HG03442 (cell line): ENCODE results near the gene HCK.

Experiments used
- ATAC-seq: cut with Tn5 transposase; IDR thresholded peaks from one replicate; pipeline ENCODE4 v1.9.1; 2021; ENCODE audit warnings: mild to moderate bottlenecking, moderate library complexity; ENCODE audit not compliant: unreplicated experiment

HCK gene

DNA sequence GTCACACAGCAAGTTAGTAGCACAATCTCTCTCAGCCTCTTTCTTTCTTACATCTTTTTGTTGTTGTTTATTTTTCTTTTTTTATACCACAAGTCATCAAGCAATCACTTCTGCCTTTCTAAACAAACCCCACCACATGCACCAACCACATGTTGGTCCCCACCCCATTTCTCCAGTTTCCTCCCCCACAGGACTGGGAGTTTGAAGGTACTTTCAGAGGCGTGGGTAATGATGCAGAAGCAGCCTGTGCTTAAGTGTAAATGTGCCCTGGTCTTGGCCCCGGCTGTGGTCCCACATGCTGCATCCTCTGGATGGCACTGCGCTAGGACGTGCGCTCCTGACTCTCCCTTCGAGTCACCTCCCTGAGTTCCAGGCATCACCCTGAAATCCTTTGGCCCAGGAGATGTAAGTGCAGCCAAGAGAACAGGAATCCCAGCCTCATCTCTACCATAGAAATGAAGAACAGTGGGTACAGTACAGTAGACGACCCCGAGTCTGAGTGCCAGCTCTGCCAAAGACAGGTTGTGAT is 5.7 kb downstream of the HCK start:
- ATAC-seq: no peak

DNA sequence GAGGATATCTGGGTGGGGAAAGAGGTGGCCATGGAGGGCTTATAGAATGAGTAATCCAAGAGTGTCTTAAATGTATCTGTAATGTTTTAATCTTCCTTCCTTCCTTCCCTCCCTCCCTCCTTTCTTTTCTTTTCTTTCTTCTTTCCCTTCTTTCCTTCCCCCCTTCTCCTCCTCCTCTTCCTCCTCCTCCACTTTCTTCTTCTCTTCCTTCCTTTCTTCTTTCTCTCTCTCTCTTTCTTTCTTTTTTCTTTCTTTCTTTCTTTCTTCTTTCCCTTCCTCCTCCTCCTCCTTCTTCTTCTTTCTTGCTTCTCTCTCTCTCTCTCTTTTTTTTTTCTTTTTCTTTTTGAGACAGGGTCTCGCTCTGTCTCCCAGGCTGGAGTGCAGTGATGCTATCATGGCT is 7.1 kb downstream of the HCK start:
- no peak for ATAC-seq

DNA sequence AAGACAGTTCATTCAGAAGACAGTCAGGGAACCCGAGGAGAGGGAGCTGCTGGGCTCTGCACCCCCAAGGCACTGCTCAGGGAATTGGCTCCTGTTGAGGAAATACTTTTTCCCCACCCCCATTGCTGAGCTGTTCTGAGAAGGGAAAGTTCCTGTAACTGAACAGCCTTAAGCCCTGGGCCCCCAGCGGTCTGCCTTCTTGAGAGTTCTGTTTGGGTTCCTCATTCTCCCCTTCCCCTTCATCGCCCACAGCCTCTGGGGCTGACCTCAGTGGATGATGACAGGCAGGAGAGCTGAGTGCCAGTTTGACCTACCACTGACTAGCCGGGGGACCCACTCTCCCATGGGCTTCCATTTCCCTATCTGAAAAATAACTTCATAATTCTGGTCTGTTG is 10.7 kb downstream of the HCK start:
- ATAC-seq: peak; percentile 42

DNA sequence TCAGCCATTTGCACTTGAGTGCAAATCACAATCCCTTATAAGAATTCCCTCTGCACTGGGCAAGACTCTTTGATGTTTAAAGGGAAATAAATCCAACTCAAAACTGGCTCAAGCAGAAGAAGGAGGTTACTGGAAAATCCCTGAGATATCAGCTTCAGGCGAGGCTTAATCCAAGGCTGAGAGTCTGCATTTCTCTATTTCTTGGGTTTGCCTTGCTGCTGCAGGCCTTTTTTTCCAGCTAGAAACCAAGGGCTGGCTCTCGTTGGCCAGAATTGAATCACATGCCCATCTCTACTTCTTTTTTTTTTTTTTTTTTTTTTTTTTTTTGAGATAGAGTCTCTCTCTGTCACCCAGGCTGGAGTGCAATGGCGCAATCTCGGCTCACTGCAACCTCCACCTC is 11.7 kb downstream of the HCK start:
- ATAC-seq: no peak

DNA sequence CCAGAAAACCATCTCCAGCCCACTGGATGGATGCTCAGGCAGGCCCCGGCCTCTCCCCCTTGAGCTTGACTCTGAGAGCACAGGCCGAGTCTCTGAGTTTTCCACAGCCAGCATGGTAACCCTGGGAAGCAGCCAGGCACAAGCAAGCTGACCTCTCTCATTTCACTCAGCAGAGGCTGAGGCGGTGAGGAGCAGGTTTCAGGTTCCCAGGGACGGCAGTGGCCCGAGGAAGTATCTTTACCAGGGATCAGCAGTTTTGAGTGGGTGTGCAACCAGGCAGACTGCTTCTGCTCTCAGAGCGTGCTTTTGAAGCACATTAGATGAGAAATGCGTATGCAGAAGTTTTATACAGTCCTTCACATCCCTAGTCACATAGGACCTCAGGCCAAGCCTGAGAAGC is 12.6 kb downstream of the HCK start:
- ATAC-seq: no peak

DNA sequence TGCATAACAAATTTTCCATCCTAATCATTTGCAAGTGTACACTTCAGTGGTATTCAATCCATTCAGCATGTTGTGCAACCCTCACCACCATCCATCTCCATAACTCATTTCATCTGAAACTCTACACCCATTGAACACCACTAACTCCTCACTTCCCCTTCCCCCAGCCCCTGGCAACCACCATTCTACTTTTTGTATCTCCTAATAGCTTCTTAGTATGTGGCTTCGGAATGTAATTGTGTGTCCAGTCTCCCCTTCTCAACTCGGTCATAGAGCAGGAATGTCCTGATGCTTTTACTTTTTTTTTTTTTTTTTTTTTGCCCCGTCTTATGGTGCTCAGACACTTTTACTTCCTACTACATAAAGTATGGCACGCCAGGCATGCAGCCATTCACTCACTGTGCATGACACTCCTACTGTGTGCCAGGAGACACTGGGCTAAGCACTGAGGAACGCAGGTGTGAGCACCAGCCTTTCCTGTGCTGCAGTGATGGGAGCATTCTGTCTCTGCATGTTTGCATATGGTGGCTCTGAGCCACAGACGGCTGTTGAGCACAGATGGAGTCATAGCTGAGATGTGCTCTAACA is 15.3 kb downstream of the HCK start:
- no peak for ATAC-seq

DNA sequence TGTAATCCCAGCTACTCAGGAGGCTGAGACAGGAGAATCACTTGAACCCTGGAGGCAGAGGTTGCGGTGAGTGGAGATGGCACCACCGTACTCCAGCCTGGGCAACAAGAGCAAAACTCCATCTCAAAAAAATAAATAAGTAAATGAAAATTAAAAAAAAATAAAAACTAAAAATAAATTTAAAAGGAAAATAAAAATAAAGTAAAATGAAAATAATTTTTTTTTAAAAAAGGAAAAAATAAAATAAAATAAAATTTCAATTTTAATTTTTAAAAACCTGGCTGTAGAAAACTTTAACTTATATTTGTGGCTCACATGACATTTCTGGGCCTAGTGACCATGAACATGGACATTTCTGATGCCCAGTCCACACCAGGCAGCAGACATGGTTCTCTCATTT is 16.1 kb downstream of the HCK start:
- ATAC-seq: no peak

DNA sequence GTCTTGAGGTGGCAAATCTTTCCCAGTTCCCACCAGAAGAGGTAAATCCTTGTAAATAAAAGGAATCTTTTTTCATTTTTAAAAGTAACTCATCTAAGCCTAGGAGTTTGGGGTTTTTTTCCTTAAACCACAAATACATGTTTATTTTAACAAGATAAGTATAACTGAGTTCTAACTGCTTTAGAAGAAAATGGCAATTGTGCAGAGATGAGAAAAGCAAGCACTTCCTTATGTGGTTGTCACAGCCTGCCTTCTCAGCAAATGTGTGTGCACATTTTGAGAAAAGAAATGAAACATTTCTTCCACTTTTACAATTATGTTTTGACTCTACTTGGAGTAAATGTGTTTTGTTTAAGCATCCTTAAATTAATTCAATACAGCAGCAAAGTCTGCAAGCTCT is 17.7 kb downstream of the HCK start:
- ATAC-seq: no peak

DNA sequence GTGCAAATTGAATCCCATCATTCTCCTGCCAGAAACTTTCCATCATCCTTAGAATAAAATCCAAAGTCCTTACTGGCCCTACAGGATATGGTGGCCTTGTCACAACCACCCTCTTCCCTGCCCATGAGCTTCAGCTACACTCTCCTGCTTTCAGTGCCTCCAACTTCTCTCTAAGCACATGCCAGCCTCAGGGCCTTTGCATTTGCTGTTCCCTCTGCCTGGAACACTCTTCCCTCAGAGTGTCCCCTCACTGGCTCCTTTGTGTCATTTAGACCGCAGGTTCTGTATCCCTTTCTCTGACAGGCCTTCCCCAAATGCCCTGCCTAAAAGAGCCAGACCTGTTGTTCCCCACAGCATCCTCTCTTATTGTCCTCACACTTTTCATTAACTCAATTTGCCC is 18.2 kb downstream of the HCK start:
- ATAC-seq: no peak

DNA sequence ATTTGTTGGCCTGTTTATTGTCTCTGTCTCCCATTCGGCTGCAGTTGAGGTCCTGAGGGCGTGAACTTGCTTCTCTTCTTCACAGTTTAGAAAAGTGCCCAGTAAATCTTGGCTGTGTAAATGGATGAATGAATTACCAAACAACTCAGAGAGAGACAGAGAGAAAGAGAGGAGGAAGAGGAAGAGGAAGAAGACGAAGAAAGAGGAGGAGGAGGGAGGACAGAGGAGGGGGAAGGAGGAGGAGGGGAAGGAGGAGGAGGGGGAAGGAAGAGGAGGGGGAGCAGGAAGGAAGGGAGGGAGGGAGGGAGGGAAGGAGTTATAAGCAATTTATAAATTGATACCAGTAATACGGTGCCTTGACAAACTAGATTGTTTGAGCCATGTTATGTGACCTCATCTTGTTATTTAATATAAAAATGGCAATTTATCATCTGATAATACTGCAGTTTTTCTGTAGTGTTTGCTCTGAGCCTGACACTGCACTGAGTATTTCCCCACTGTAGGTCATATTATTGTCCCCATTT is 18.7 kb downstream of the HCK start:
- ATAC-seq: no peak

DNA sequence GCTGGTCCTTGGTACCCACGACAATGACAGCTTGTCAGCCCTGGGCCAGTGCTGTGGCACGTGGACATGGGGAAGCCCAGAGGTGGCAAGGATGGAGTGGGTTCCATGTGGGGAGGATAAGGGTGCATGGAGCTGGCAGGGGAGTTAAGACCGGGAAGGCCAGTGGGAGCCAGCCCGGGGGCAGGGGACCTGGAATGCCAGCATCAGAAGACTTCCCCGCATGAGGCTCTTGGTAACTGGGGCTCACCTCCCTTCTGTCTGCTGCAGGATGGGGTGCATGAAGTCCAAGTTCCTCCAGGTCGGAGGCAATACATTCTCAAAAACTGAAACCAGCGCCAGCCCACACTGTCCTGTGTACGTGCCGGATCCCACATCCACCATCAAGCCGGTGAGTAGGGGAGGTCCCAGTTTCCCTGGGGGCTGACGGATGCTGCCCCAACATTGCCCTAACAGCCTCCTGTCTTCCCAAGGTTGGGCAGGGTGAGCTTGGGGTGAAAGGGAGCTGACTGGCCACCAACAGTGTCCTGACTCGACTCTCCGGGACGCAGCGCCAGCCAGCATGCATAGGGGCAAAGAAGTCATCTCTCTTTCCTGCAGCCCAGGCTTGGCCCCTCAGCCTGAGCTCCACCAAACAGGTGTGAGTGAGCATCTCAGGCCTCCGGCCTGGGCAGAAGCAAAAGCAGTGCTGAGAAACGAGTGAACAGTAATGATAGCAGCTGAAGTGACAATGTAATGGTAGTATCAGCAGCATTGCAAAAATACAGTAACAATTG is 19.5 kb downstream of the HCK start:
- ATAC-seq: no peak

DNA sequence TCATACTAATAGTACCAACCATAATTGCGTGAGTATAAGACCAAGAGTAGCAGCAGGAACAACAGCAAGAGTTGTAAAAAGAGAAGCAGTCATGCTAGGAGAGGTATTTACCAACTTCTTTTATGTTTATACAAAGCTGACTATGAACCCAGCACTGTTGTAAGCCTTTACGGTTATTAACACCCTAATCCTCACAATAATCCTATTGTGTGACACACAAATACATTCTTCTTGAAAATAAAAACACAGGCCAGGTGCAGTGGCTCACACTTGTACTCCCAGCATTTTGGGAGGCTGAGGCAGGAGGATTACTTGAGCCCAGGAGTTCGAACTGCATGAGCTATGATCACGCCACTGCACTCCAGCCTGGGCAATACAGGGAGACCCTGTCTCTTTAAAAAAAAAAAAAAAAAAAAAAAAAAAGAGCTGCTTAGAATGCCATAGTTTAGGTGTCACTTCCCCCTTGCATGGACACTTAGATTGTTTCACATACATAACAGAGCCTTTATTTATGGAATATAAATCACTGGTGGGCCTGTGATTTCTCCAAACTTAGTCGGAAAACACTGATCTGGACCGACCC is 20.2 kb downstream of the HCK start:
- ATAC-seq: no peak

DNA sequence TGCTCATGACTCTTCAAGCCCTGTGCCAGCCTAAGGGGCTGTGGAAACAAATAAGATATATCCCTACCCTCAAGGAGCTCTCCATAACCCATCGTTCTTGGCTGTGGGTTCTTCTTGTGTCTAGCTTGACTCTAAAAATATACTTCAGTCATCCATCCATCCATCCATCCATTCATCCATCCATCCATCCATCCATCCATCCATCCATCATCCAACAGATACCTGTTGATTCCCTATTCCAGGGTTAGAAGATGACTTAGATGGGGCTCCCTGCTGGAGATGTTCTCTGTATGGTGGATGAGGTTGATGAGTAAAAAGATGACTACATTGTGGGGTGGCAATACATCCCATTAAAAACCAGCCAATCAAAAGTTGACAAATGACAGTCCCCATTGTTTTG is 23.5 kb downstream of the HCK start:
- no peak for ATAC-seq

DNA sequence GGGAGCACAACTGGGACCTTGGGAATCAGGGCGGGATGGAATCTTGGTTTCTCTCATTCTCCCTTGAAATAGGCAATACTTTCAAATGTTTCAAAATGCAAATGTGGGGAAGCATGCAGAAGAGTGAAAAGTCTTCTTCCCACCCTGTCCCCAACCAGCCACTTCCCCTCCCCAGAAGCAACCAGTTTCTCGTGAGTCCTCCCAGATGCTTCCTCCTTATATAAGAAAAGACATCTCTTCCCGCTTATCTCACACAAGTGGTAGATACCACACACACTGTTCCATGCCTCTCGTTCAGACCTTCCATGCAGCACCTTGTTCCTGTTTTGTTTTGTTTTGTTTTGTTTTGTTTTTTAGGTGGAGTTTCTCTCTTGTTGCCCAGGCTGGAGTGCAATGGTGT is 25.1 kb downstream of the HCK start:
- ATAC-seq: no peak

DNA sequence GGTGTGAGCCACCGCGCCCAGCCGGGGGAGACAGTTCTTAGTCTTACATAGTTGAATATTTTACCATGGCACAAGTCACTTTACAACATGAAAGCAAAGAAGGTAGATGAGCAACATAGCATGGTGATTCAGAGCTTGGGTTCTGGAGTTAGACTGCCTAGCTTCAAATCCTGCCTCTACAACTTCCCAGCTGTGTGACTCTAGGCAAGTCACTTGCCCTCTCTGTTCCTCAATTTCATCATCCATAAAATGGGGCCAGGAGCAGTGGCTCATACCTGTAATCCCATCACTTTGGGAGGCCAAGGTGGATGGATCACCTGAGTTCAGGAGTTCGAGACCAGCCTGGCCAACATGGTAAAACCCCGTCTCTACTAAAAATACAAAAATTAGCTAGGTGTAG is 26.3 kb downstream of the HCK start:
- ATAC-seq: no peak

DNA sequence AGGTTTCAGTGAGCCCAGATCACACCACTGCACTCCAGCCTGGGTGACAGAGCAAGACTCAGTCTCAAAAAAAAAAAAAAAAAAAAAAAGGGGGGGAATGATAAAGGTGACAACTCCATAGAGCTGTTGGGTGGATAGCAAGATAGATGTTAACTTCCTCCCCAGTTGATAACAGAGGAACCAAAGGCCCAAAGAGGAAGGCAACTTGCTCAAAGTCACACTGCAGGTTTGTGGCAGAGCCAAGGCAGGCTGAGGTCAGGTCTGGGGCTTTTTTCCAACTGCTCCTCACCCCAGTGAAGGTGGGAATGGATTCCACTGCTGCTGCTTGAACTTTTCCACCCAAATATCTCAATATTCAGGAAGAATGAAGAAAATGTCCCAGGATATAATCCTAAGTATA is 26.7 kb downstream of the HCK start:
- ATAC-seq: no peak

DNA sequence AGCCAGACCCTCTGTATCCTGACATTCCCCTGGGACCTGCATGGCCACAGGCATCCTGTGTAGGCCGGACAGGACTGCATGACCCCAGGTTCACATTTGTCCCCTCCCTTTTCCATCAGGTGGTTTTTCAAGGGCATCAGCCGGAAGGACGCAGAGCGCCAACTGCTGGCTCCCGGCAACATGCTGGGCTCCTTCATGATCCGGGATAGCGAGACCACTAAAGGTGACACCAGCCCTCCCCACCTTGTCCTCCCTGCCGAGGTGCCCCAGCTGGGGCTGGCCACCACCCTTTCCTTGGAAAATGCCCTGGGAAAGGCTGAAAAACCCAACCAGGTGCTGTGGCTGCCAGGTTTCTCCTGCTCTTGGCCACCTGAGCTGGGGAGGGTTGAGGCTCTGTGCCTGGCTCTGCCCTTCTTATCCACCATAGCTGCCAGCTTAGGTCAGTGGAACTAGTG is 27.6 kb downstream of the HCK start:
- no peak for ATAC-seq

DNA sequence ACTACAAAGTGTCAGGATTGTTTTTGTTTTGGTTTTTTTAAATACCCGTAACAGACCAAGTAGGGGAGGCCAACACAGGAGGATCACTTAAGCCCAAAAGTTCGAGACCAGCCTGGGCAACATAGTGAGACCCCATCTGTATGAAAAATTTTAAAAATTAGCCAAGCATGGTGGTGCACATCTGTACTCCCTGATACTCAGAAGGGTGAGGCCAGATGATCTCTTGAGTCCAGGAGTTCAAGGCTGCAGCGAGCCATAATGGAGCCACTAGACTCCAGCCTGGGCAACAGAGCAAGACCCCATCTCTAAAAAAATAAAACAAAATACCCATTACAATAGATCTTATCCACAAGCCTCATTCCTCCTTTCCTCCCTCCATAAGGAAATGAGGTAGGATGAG is 28.7 kb downstream of the HCK start:
- no peak for ATAC-seq

DNA sequence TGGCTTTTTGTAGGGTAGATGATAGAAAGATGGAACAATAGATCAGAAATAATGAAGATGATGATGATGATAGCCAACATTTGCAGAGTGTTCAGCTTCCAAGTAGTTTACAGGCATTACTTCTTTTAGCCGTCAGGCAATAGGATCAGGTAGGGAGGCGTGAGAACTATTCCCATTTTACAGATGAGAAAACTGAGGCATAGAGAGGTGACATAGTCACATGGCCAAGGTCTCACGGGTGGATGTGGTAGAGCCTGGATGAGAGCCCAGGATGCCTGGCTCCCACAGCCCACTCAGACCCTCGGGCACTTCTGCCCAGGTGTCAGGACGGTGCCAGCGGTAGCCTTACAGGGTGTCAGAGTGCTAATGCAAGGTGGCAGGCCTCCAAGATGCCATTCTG is 31.4 kb downstream of the HCK start:
- ATAC-seq: no peak

DNA sequence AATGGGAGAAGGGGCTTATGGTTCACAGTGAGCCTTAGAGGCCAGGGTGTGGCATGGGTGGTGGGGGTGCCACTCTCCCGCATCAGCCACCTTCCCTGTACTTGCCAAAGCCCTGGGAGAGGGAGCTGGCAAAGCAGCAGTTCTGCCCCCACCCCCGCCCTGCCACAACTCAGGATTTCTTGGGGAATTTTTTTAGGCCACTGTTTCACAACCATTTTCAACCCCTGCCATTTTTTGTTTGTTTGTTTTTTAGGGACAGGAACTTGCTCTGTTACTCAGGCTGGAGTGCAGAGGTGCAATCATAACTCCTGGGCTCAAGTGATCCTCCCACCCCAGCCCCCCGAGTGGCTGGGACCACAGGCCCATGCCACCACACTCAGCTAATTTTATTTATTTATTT is 35.0 kb downstream of the HCK start:
- ATAC-seq: no peak

DNA sequence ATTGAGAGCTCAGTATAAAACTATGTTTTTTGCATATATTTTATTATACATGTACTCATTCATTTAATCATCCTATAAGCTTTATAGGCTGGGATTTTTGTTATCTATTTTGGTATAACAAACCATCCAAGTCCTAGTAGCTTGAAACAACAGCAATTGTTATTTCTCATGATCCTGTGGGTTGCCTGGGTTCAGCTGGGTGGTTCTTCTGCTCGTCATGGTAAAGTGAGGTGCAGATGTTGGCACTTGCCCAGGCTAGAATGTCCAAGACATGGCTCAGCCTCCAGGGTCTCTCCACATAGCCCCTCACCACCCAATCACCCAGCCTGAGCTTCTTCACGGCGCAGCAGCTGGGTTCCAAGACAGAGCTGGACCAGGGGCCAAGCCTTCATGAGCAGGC is 36.7 kb downstream of the HCK start:
- no peak for ATAC-seq
